Panc1 (cell line): Measurements from ENCODE around the gene TMEM8B.

Experiments
- CTCF ChIP-seq: fragments of 450-650 bp; IDR thresholded peaks from 2 replicates; pipeline ENCODE4 v1.5.1; 2017; ENCODE audit warnings: mild to moderate bottlenecking
- POLR2AphosphoS5 ChIP-seq: IDR thresholded peaks from 2 replicates; pipeline ENCODE4 v1.6.1; 2012; ENCODE audit warnings: mild to moderate bottlenecking, low read depth, low read length, moderate library complexity
- TCF7L2 ChIP-seq: IDR thresholded peaks from 2 replicates; pipeline ENCODE4 v1.6.1; 2011; ENCODE audit warnings: mild to moderate bottlenecking, low read depth, low read length, inconsistent platforms

DNA sequence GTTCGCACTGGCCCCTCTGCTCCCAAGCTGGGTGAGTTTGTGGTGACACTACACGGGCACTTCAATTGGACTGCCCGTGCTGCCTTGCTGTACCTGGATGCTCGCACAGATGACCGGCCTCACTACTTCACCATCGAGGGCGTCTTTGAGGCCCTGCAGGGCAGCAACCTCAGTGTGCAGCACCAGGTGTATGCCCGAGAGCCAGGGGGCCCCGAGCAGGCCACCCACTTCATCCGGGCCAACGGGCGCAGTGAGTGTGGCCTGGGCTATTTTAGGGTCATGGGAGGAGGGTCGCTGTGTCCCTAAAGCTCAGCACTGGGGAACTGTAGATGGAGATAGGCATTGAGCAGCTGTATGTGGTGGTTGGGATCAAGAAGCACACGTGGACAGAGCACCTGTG is 36.2 kb upstream of the TMEM8B start:
- no peak for TF ChIP-seq CTCF
- no peak for TF ChIP-seq TCF7L2
- TF ChIP-seq POLR2AphosphoS5, result no peak
